Ishikawa (cell line): ENCODE results near the gene NPC2.

Source experiments
- CEBPB ChIP-seq: IDR thresholded peaks from 2 replicates; pipeline ENCODE4 v1.6.1; 2012
- CREB1 ChIP-seq: IDR thresholded peaks from 2 replicates; pipeline ENCODE4 v1.6.1; 2012; ENCODE audit warnings: low read depth
- EGR1 ChIP-seq: IDR thresholded peaks from 2 replicates; pipeline ENCODE4 v1.6.1; 2012
- EP300 ChIP-seq: IDR thresholded peaks from 2 replicates; pipeline ENCODE4 v1.6.1; 2012; ENCODE audit warnings: borderline replicate concordance
- FOXM1 ChIP-seq: IDR thresholded peaks from 2 replicates; pipeline ENCODE4 v1.6.1; 2012; ENCODE audit warnings: low read depth, borderline replicate concordance
- MAX ChIP-seq: IDR thresholded peaks from 2 replicates; pipeline ENCODE4 v1.6.1; 2012
- NFIC ChIP-seq: IDR thresholded peaks from 2 replicates; pipeline ENCODE4 v1.6.1; 2012
- RAD21 ChIP-seq: IDR thresholded peaks from 2 replicates; pipeline ENCODE4 v1.6.1; 2012; ENCODE audit warnings: low read depth
- TAF1 ChIP-seq: IDR thresholded peaks from 2 replicates; pipeline ENCODE4 v1.6.1; 2012; ENCODE audit warnings: low read depth, mild to moderate bottlenecking
- TCF12 ChIP-seq: IDR thresholded peaks from 2 replicates; pipeline ENCODE4 v1.6.1; 2012; ENCODE audit warnings: low read depth
- TEAD4 ChIP-seq: IDR thresholded peaks from 2 replicates; pipeline ENCODE4 v1.6.1; 2012
- YY1 ChIP-seq: IDR thresholded peaks from 2 replicates; pipeline ENCODE4 v1.6.1; 2012; ENCODE audit warnings: low read depth
- ZBTB7A ChIP-seq: IDR thresholded peaks from 2 replicates; pipeline ENCODE4 v1.6.1; 2012; ENCODE audit warnings: low read depth
- TF ChIP-seq, protein P1 (sequence below): IDR thresholded peaks from 2 replicates; pipeline ENCODE4 v1.6.1; 2012; ENCODE audit warnings: low read depth, mild to moderate bottlenecking
- TF ChIP-seq, protein P2 (sequence below): IDR thresholded peaks from 2 replicates; pipeline ENCODE4 v1.6.1; 2012

NPC2 gene

DNA sequence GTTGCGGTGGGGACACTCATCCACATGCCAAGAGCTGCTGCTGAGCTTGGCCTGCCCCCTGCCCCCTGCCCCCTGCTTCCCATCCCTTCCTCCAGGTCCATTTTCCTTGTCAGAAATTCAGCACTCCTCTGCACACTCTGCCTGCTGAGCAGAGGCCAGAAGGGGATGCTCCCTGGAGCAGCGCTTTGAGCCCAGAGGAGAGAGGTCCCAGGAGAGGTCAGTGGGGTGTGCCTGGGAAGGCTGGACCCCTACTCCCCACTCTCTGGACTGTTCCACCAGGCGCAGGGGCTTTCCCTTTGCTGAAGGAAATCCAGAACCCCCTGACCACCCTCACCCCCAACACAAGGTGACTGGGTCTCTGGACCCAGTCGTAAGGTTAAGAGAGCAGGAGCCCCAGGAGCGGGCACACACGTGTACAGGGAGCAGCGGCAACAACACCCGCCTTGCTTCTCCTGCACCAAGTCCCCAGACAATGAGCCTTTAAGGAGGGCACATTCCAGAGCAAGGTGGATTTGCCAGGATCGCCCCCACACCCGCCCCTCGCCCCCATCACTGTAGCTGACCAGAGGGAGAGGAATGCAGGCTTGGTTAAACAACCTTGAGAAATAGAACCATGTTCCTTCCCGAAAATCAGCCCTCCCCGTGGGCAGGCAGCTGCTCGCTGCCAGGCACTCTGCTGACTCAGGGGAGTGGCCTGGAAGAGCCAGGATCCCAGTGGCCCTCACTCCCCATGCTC lies 31.1 kb upstream of the NPC2 start:
- TF ChIP-seq TAF1 (no peak), CREB1 (no peak), EGR1 (no peak), CEBPB (no peak)

DNA sequence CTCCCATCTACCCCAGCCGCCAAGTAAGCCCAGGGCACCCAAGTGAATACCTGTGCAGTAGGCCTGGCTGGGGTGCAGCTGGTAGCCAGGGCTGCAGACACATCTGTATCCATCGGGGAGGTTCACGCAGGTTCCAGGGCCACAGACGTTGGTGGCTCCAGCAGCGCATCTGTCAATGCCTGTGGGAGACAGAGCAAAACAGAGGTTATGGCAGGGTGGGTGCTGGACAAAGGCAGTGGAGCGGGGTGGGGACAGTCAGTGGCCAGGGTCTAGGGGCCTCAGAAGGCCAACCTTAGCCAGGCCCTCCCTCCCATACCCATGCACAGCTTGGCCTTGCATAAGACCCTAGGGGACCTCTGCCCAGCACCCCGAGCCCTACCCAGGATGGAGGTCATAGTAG lies 29.6 kb upstream of the NPC2 start:
- TF ChIP-seq MAX (no peak), TEAD4 (no peak), TCF12 (no peak), TAF1 (no peak), FOXM1 (no peak), NFIC (no peak), CREB1 (no peak), EP300 (no peak), RAD21 (no peak), EGR1 (no peak), ZBTB7A (no peak), YY1 (no peak), CEBPB (no peak)
- TF ChIP-seq, protein P1, sequence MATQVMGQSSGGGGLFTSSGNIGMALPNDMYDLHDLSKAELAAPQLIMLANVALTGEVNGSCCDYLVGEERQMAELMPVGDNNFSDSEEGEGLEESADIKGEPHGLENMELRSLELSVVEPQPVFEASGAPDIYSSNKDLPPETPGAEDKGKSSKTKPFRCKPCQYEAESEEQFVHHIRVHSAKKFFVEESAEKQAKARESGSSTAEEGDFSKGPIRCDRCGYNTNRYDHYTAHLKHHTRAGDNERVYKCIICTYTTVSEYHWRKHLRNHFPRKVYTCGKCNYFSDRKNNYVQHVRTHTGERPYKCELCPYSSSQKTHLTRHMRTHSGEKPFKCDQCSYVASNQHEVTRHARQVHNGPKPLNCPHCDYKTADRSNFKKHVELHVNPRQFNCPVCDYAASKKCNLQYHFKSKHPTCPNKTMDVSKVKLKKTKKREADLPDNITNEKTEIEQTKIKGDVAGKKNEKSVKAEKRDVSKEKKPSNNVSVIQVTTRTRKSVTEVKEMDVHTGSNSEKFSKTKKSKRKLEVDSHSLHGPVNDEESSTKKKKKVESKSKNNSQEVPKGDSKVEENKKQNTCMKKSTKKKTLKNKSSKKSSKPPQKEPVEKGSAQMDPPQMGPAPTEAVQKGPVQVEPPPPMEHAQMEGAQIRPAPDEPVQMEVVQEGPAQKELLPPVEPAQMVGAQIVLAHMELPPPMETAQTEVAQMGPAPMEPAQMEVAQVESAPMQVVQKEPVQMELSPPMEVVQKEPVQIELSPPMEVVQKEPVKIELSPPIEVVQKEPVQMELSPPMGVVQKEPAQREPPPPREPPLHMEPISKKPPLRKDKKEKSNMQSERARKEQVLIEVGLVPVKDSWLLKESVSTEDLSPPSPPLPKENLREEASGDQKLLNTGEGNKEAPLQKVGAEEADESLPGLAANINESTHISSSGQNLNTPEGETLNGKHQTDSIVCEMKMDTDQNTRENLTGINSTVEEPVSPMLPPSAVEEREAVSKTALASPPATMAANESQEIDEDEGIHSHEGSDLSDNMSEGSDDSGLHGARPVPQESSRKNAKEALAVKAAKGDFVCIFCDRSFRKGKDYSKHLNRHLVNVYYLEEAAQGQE: no peak
- TF ChIP-seq, protein P2, sequence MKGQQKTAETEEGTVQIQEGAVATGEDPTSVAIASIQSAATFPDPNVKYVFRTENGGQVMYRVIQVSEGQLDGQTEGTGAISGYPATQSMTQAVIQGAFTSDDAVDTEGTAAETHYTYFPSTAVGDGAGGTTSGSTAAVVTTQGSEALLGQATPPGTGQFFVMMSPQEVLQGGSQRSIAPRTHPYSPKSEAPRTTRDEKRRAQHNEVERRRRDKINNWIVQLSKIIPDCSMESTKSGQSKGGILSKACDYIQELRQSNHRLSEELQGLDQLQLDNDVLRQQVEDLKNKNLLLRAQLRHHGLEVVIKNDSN: no peak

- TF ChIP-seq, protein P1: no peak
- TF ChIP-seq, protein P2: no peak
- no peak for TF ChIP-seq NFIC
- no peak for TF ChIP-seq ZBTB7A
- no peak for TF ChIP-seq EGR1
- no peak for TF ChIP-seq CREB1
Observed at GRCh38 chr14:74521756-74522155, 28.7 kb upstream of the NPC2 start.

DNA sequence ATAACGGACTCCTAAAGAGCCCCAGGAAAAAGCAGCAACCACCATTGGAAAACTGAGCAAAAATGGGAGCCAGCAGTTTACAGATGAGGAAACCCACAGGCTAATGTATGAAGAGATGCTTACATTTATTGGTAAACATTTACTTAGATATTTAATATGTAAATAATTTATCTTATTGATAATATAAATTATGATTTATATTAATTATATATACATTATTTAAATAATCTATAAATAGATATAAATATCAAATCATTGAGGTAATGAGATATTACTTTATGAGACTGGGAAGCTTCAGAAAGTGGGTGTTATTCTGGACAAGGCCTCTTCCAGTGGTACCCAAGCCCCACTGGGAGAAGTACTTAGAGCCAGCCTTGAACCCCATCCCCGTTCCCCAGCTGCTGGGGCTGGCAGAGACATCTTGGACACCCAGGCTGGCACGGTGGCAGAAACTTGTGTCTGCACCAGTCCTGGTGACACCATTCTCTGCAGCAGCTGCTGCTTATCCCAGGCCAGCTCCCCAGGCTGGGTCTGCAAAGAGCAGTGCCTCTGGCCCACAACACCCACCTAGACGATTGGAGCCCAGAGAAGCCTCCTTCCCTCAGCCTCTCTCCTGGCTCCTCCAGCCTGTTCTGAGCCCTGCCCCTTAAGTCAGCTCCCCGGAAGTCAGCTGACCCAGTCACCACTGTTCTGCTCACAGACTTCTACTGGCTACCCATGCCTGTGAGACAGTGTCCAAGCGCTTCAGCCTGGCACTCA lies 26.4 kb upstream of the NPC2 start:
- TF ChIP-seq, protein P2: peak; percentile 49; the same call in 1 of the 2 replicates
- no peak for TF ChIP-seq MAX

GRCh38 chr14:74518221-74518620 lies 25.1 kb upstream of the NPC2 start:
- TF ChIP-seq CREB1: no peak
- no peak for TF ChIP-seq EGR1
- no peak for TF ChIP-seq EP300
- no peak for TF ChIP-seq TCF12
- TF ChIP-seq, protein P1: no peak
- no peak for TF ChIP-seq MAX
